Measurements from ENCODE around the gene A3GALT2.
"Not testable (repeated sequence)": the region's sequence is repeated elsewhere in the genome, so short reads cannot be mapped to it uniquely, and the experiment has no call there.

A3GALT2 gene

GRCh38 chr1:33309351-33309750 is 11.5 kb downstream of the A3GALT2 start:
- not testable (repeated sequence) for DNase-seq

- no peak for DNase-seq
Observed at GRCh38 chr1:33307494-33307864, 13.4 kb downstream of the A3GALT2 start.

- DNase-seq = no peak
Observed at GRCh38 chr1:33306653-33307493, 14.0 kb downstream of the A3GALT2 start.

GRCh38 chr1:33305816-33306652 is 14.9 kb downstream of the A3GALT2 start:
- no peak for DNase-seq

GRCh38 chr1:33305016-33305415 is 15.9 kb downstream of the A3GALT2 start:
- DNase-seq = no peak

- no peak for DNase-seq
Observed at GRCh38 chr1:33302325-33302724, 18.6 kb downstream of the A3GALT2 start.

- no peak for DNase-seq
Observed at GRCh38 chr1:33301273-33301984, 19.5 kb downstream of the A3GALT2 start.

GRCh38 chr1:33300673-33301072 is 20.2 kb downstream of the A3GALT2 start:
- no peak for DNase-seq

- no peak for DNase-seq
Observed at GRCh38 chr1:33299461-33300155, 21.3 kb downstream of the A3GALT2 start.

GRCh38 chr1:33298623-33299277 is 22.1 kb downstream of the A3GALT2 start:
- no peak for DNase-seq

GRCh38 chr1:33297911-33298622 is 22.8 kb downstream of the A3GALT2 start:
- DNase-seq = no peak

GRCh38 chr1:33296824-33297223 is 24.1 kb downstream of the A3GALT2 start:
- no peak for DNase-seq

GRCh38 chr1:33296082-33296458 is 24.8 kb downstream of the A3GALT2 start:
- no peak for DNase-seq

- DNase-seq = no peak
Observed at GRCh38 chr1:33295450-33296081, 25.3 kb downstream of the A3GALT2 start.

GRCh38 chr1:33295023-33295422 is 25.9 kb downstream of the A3GALT2 start:
- DNase-seq = no peak

- no peak for DNase-seq
Observed at GRCh38 chr1:33294071-33295010, 26.6 kb downstream of the A3GALT2 start.

- no peak for DNase-seq
Observed at GRCh38 chr1:33292726-33293340, 28.1 kb downstream of the A3GALT2 start.

GRCh38 chr1:33290615-33291014 is 30.3 kb downstream of the A3GALT2 start:
- DNase-seq = not testable (repeated sequence)

GRCh38 chr1:33289858-33290154 is 31.1 kb downstream of the A3GALT2 start:
- no peak for DNase-seq

All from SIG-M5 (cell line).